ENCODE data around the gene AFAP1L2.

- no peak for TF ChIP-seq CTCF (IDR thresholded peaks at IDR 0.05)
- no peak for TF ChIP-seq POLR2A (IDR thresholded peaks at IDR 0.05)
- no peak for TF ChIP-seq POLR2AphosphoS5 (IDR thresholded peaks at IDR 0.05)
These were observed 16.5 kb downstream of the AFAP1L2 start for GRCh38 chr10:114387784-114388183.

Data from prostate gland (tissue), 2 donors.